BLaER1 treated with 17β-estradiol and CSF1 and Interleukin-3, amounts not matched to agents 10 nM and 100 nM (cell line): Measurements from ENCODE around the gene NKD2.
A peak's percentile ranks its signal among the peaks of the same experiment; 100 is the strongest.

Source experiments
- H3K27ac ChIP-seq, 11 experiments: shearing (Covaris generic); formaldehyde crosslinking; 2 replicates each; pipeline ENCODE4 v1.8.1; 2022
- H3K27me3 ChIP-seq, 11 experiments: shearing (Covaris generic); formaldehyde crosslinking; 2 replicates each; pipeline ENCODE4 v1.8.1; 2022
- H3K36me3 ChIP-seq, 11 experiments: shearing (Covaris generic); formaldehyde crosslinking; 2 replicates each; pipeline ENCODE4 v1.8.1; 2022
- H3K4me1 ChIP-seq, 10 experiments: shearing (Covaris generic); formaldehyde crosslinking; 2 replicates each; pipeline ENCODE4 v1.8.1; 2022
- H3K4me2 ChIP-seq, 11 experiments: shearing (Covaris generic); formaldehyde crosslinking; 2 replicates each; pipeline ENCODE4 v1.8.1; 2022
- H3K4me3 ChIP-seq, 10 experiments: shearing (Covaris generic); formaldehyde crosslinking; 2 replicates each; pipeline ENCODE4 v1.8.1; 2022
- H3K9ac ChIP-seq, 11 experiments: shearing (Covaris generic); formaldehyde crosslinking; 2 replicates each; pipeline ENCODE4 v1.8.1; 2022
- H3K9me3 ChIP-seq, 11 experiments: shearing (Covaris generic); formaldehyde crosslinking; replicated peaks in 1 of 11; 2 replicates each; pipeline ENCODE4 v1.8.1; 2022
- H4K20me1 ChIP-seq, 11 experiments: shearing (Covaris generic); formaldehyde crosslinking; 2 replicates each; pipeline ENCODE4 v1.8.1; 2022
- Cebpa-rat ChIP-seq, 11 experiments: shearing (Covaris generic); IDR thresholded peaks; 2 replicates each; pipeline ENCODE4 v1.8.1; 2022

NKD2 gene

DNA sequence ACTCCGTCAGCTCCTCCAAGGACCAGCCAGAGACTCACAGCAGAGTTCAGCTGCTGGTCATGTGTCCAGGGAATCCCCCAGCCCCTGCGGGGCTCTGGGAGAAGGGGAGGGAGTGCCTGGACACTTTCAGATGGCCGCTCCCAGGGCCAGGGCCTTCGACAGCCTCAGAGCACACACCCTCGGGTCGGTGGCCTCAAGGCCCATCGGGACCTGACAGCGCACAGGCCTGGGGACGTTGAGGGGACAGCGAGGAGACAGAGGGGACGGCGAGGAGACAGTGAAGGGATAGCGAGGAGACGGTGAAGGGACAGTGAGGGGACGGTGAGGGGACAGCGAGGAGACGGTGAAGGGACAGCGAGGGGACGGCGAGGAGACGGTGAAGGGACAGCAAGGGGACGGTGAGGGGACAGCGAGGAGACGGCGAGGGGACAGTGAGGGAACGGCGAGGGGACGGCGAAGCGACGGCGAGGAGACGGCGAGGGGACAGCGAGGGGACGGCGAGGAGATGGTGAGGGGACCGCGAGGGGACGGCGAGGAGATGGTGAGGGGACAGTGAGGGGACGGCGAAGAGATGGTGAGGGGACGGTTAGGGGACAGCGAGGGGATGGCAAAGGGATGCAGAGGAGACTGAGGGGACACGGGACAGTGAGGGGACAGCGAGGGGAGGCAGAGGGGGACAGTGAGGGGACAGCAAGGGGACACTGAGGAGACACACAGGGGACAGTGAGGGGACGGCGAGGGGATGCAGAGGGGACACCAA is 56.0 kb downstream of the NKD2 start:
- Histone ChIP-seq H3K4me1 (peaks cover 0 to 11% (median 6%) of the 10 kb centered on the region in 10 experiments; a peak in 6 of 20 replicates), H3K27ac (no peak overlapping the region), H3K9me3 (no peaks in the 10 kb centered on the region), H3K4me2 (no peak overlapping the region), H3K27me3 (no peaks in the 10 kb centered on the region), H3K4me3 (no peak overlapping the region), H3K36me3 (peaks cover 0 to 38% (median 0%) of the 10 kb centered on the region in 11 experiments; a peak in 9 of 22 replicates), H3K9ac (no peak overlapping the region), H4K20me1 (peaks cover 0 to 42% (median 3%) of the 10 kb centered on the region in 11 experiments; a peak in 10 of 22 replicates)
- TF ChIP-seq Cebpa-rat (IDR thresholded peaks at IDR 0.05), result no peak

DNA sequence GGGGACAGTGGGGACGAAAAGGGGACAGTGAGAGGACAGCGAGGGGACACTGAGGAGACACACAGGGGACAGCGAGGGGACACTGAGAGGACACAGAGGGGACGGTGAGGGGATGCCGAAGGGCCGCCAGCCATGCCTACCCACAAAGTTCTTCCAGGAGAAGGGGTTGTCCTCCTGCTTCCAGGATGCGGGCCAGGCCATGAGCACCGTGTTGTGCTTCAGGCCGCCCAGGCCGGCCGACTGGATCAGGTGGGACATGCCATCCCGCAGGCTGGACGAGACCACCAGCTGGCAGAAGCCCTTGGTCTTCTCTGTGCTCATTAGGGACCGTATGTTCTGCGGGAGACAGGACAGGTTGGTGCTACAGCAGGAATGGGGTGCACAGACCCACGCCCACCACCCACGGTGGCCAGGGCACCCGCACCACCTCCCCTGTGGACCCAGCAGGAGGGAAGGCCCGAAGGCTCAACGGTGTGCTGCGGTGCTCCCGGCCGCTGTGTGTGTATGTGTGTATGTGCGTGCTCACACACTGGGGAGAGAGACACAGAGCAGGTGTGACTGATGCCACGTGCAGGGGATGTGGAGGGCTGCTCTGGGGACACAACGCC is 56.6 kb downstream of the NKD2 start:
- Histone ChIP-seq H3K4me3 (no peak overlapping the region), H3K9ac (no peak overlapping the region), H3K36me3 (peaks cover 0 to 35% (median 0%) of the 10 kb centered on the region in 11 experiments; a peak in 9 of 22 replicates), H3K4me2 (no peak overlapping the region), H3K27me3 (no peaks in the 10 kb centered on the region), H3K4me1 (peaks cover 0 to 11% (median 6%) of the 10 kb centered on the region in 10 experiments; a peak in 6 of 20 replicates), H3K27ac (no peak overlapping the region), H4K20me1 (peaks cover 0 to 46% (median 6%) of the 10 kb centered on the region in 11 experiments; a peak in 10 of 22 replicates), H3K9me3 (no peaks in the 10 kb centered on the region)
- TF ChIP-seq Cebpa-rat (IDR thresholded peaks at IDR 0.05), result no peak

DNA sequence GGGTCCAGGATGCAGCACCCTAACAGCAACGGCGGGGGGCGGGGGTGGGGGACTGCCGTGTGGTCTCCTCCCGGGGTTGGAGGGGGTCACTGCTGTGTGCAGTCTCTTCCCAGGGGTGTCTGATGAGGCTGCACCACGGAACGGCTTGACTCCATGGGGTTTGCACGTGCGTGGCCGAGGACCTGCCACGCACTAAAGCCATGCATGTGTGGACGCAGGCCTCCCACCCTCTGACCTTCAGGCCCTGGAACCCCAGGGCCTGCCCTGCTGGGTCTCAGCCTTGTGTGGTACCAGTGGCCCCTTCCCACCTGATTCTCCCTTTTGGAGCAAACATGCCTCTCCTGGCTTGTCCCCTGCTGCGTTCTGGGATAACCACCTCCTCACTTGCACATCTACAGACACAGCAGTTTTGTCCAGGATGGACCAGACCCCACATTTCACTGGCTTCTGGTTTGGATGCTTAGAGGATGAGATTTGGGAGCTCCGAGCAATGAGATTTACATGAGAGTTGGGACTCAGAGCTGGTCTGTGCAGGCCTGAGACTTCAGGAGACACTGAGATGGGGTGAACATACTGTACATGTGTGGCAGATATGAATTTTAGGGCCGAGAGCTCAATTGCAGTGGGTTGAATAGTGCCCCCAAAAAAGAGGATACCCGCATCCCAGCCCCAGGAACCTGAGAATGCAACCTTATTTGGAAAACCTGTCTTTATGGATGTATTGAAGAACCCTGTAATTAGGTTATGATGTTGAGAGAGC is 57.5 kb downstream of the NKD2 start:
- Histone ChIP-seq H3K27ac (no peak overlapping the region), H3K9ac (no peak overlapping the region), H3K4me3 (no peak overlapping the region), H3K27me3 (no peaks in the 10 kb centered on the region), H3K4me2 (no peak overlapping the region), H3K9me3 (no peaks in the 10 kb centered on the region), H3K36me3 (peaks cover 0 to 33% (median 0%) of the 10 kb centered on the region in 11 experiments; a peak in 9 of 22 replicates), H4K20me1 (peaks cover 0 to 46% (median 6%) of the 10 kb centered on the region in 11 experiments; a peak in 10 of 22 replicates), H3K4me1 (peaks cover 0 to 11% (median 6%) of the 10 kb centered on the region in 10 experiments; a peak in 6 of 20 replicates)
- TF ChIP-seq Cebpa-rat (IDR thresholded peaks at IDR 0.05), result no peak

DNA sequence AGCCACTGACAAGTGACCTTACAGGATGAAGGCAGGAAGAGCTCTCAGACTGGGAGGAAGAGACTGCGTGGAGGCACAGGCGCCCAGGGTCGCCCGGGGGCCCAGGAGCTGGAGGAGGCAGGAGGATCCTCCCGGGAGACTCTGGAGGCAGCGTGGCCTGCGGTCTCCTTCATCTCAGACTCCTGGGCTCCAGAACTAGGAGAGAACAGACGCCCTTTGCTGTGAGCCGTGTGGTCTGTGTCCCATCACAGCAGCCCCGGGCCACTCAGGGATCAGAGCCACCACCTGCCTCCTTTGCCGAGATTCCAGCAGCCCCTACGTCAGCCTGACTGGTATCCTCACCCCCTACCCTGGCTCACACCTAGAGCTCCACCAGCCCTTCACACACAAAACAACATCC is 58.1 kb downstream of the NKD2 start:
- peaks cover 0 to 11% (median 6%) of the 10 kb centered on the region in 10 experiments; a peak in 6 of 20 replicates for H3K4me1 ChIP-seq
- H3K4me3 ChIP-seq, result no peak overlapping the region
- H3K4me2 ChIP-seq, result 0 out of 22 replicates have a peak overlapping the region, but pooled peaks of 2 of the 11 experiments have one; percentile 3 to 20
- H3K27me3 ChIP-seq, result no peaks in the 10 kb centered on the region
- peaks cover 0 to 33% (median 0%) of the 10 kb centered on the region in 11 experiments; a peak in 9 of 22 replicates for H3K36me3 ChIP-seq
- no peak overlapping the region for H3K27ac ChIP-seq
- peaks cover 0 to 45% (median 6%) of the 10 kb centered on the region in 11 experiments; a peak in 10 of 22 replicates for H4K20me1 ChIP-seq
- H3K9ac ChIP-seq, result peak overlapping the region in 1 of 11 experiments; percentile 4; a peak in 1 of 22 replicates
- no peak for TF ChIP-seq Cebpa-rat (IDR thresholded peaks at IDR 0.05)
- no peaks in the 10 kb centered on the region for H3K9me3 ChIP-seq

DNA sequence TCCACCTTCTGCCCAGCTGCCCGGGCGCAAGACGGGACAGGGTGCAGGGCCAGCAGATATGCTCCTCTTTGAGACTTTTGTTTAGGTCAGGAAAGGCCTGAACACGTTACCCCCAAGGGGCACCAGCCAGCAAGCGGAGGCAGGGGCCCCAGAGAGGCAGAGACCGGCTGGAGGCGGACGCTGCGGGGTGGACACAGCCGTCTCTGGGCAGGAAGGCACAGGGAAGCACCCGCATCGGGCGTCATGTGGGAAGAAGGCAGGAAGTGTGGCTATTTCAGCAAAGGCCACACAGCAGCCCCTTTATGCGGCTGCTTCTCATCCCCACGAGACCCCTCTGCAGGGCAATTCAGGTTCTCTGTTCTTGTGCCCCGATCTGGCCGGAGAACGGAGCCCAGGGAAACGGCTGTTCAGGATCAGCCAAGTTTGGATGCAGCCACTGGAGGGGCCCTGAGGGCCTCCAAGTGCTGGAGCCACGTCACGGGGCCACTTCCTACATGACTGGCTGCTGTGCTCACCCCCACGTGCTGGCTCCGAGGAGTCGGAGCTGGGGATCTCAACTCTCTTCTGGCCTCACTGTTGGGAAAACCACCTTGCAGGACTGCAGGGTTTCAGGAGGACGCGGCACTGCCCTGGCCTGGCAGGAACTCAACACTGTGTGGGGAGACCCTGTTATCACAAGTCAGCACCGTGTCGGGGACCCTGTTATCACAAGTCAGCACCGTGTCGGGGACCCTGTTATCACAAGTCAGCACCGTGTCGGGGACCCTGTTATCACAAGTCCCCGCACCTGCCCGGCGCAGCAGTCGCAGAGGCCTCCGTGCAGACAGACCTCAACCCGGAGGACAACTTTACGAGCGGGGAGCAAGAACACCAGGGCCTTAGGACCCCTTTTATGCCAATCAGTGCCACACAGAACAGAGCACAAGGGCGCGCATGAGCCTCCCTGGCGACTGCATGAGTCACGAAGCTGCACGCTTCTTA is 58.8 kb downstream of the NKD2 start:
- Histone ChIP-seq H3K27ac (no peak overlapping the region), H3K36me3 (peaks cover 0 to 33% (median 0%) of the 10 kb centered on the region in 11 experiments; a peak in 9 of 22 replicates), H4K20me1 (peaks cover 0 to 43% (median 6%) of the 10 kb centered on the region in 11 experiments; a peak in 10 of 22 replicates), H3K9me3 (no peaks in the 10 kb centered on the region), H3K4me3 (no peak overlapping the region), H3K9ac (peak overlapping the region in 1 of 11 experiments; percentile 4; a peak in 2 of 22 replicates), H3K4me1 (peaks cover 0 to 11% (median 6%) of the 10 kb centered on the region in 10 experiments; a peak in 6 of 20 replicates), H3K27me3 (no peaks in the 10 kb centered on the region), H3K4me2 (peak overlapping the region in 4 of 11 experiments; percentile 3 to 20 (median 14); a peak in 3 of 22 replicates)
- TF ChIP-seq Cebpa-rat (IDR thresholded peaks at IDR 0.05), result no peak

DNA sequence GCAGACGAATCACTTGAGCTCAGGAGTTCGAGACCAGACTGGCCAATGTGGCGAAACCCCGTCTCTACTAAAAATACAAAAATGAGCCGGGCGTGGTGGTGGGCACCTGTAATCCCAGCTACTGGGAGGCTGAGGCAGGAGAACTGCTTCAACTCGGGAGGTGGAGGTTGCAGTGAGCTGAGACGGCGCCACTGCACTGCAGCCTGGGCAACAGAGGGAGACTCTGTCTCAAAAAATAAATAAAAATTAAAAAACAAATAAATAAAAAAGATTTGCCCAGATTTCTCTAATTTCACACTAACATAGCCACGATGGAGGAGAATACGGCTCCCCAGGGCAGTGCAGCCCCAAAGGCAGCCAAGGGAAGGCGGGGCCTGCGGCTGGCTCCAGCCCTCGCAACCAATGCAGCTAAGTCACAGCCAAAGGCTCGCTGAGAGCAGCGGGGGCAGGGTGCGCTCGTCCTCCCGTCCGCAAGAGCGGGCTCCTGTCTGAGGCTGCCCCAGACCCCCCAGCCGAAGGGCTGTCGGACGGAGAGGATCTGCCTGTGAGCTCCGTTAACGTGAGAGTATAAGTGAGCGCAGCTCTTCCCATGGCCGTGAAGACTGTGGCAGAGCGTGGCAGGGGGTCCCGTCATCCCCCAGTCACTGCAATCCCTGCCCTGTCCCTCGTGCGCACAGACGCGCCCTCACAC is 59.7 kb downstream of the NKD2 start:
- TF ChIP-seq Cebpa-rat (IDR thresholded peaks at IDR 0.05), result no peak
- H3K9ac ChIP-seq, result no peak overlapping the region
- H3K4me2 ChIP-seq, result no peak overlapping the region
- no peaks in the 10 kb centered on the region for H3K27me3 ChIP-seq
- no peak overlapping the region for H3K4me3 ChIP-seq
- H3K4me1 ChIP-seq, result peaks cover 0 to 11% (median 6%) of the 10 kb centered on the region in 10 experiments; a peak in 6 of 20 replicates
- no peaks in the 10 kb centered on the region for H3K9me3 ChIP-seq
- peaks cover 0 to 41% (median 6%) of the 10 kb centered on the region in 11 experiments; a peak in 10 of 22 replicates for H4K20me1 ChIP-seq
- H3K27ac ChIP-seq, result no peak overlapping the region
- H3K36me3 ChIP-seq, result peaks cover 0 to 29% (median 0%) of the 10 kb centered on the region in 11 experiments; a peak in 8 of 22 replicates

DNA sequence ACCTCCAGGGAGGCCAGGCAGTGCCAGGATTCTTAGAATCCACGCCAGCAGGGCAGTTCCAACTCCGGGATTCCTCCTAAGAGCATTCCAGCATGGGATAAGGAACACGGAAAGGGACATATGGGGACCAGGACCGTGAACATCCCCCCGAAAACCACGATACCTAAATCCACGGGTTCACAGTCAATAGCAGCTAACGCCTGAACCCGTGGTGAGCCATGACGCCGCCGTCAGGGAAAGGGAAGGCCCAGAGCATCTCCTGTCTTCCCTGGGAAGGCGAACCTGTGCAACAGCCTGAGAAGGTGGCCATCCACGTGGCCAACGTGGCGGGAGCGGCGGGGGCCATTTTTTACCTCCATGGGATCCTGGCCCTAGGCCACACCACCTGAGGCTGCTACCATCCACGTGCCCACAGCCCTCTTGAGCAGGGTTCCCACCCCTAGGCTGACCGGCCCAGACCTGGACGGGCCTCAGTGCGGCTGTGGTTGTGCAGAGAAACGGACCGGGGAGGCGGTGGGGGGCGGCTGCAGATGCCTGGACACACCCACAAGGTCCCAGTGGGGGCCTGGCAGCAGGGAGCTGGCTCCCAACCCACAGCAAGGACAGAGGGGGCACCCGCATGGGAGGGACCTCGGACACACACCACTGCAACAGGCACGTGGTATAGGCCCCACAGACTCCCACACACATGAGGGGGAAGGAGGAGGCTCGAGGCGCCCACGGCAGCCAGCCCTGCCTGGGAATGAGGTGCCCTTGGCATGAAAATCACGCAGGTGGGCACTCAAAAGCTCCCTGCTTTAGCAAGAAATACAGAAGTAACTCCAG is 60.5 kb downstream of the NKD2 start:
- Histone ChIP-seq H3K9me3 (no peaks in the 10 kb centered on the region), H3K4me3 (no peak overlapping the region), H3K27me3 (no peaks in the 10 kb centered on the region), H3K36me3 (peaks cover 0 to 32% (median 0%) of the 10 kb centered on the region in 11 experiments; a peak in 8 of 22 replicates), H4K20me1 (peaks cover 0 to 40% (median 6%) of the 10 kb centered on the region in 11 experiments; a peak in 10 of 22 replicates), H3K4me1 (peaks cover 0 to 11% (median 6%) of the 10 kb centered on the region in 10 experiments; a peak in 6 of 20 replicates), H3K9ac (no peak overlapping the region), H3K4me2 (no peak overlapping the region), H3K27ac (no peak overlapping the region)
- TF ChIP-seq Cebpa-rat (IDR thresholded peaks at IDR 0.05), result no peak
